K562 (cell line): ENCODE measurements around the gene ATXN7L2. TPM values are rescaled to one million over a fixed set of nuclear protein-coding genes. Genes with fewer than 3 reads are reported as not detected.

ENCODE experiments used
- ATAC-seq: fragments of 200-7000 bp; cut with Tn5 transposase; 3 replicates; pipeline ENCODE4 v1.9.1; 2020; ENCODE audit warnings: moderate library complexity
- BruUV-seq: library from RNA; stranded (reverse); fragments of 400-500 nt; replicated peaks from 2 replicates; lab custom pipeline; 2021; lab: Mats Ljungman, UMichigan
- CTCF ChIA-PET: fragments of 300-600 bp; formaldehyde crosslinking; extraction: SDS; loops from one replicate; lab custom pipeline; 2021; ENCODE audit warnings: low intra/inter-chr PET ratio; lab: Yijun Ruan, JAX
- POLR2A ChIA-PET: fragments of 300-600, 350-650 bp; sonication (Branson Sonifier 250); formaldehyde crosslinking; extraction: SDS; loops from one replicate; lab custom pipeline; 2021; ENCODE audit warnings: antibody characterized with exemption, inconsistent platforms; lab: Yijun Ruan, JAX
- DNase-seq, 4 experiments: peaks; one replicate each; pipeline versions ENCODE4 v3.0.0 to v3.0.0-alpha.2; 2011 to 2018; ENCODE audit warnings: low spot score in 3 of 4, mixed read lengths in 3 of 4; ENCODE audit errors: extremely low read depth in 1 of 4
- FAIRE-seq: peaks from 2 replicates; lab custom pipeline; 2011; peaks lifted over from hg19 to GRCh38; lab: Jason Lieb, UNC
- H2AFZ ChIP-seq: 2 replicates; pipeline ENCODE4 v1.6.0; 2011; ENCODE audit warnings: low read depth, low read length, control low read depth, inconsistent platforms
- H3K27ac ChIP-seq: fragments of 200-600 bp; 3 replicates; pipeline ENCODE4 v1.8.0; 2011; ENCODE audit warnings: low read depth, mild to moderate bottlenecking, control low read depth, inconsistent platforms, low read length, moderate library complexity, mixed read lengths; ENCODE audit errors: extremely low read depth
- H3K27me3 ChIP-seq, 2 experiments: fragments of 300-600 bp in 1 of 2; 2 replicates in 1 of 2; 3 replicates in 1 of 2; pipeline versions ENCODE4 v1.6.0 to v1.8.0; 2011; ENCODE audit warnings: inconsistent platforms in 2 of 2, low read length in 2 of 2, mild to moderate bottlenecking in 1 of 2, mixed read lengths in 1 of 2, moderate library complexity in 1 of 2; ENCODE audit not compliant: control insufficient read depth in 2 of 2, insufficient read depth in 2 of 2
- H3K36me3 ChIP-seq: fragments of 300-600 bp; 3 replicates; pipeline ENCODE4 v1.8.0; 2011; ENCODE audit warnings: mild to moderate bottlenecking, low read length, inconsistent platforms; ENCODE audit not compliant: control insufficient read depth, insufficient read depth
- H3K4me1 ChIP-seq, 2 experiments: fragments of 200-600 bp in 1 of 2; replicated peaks in 1 of 2; 2 replicates in 1 of 2; 3 replicates in 1 of 2; pipeline versions ENCODE4 v1.5.1 to v1.8.0; 2011; ENCODE audit warnings: inconsistent platforms in 2 of 2, low read length in 2 of 2, mild to moderate bottlenecking in 1 of 2, mixed read lengths in 1 of 2, moderate library complexity in 1 of 2; ENCODE audit not compliant: control insufficient read depth in 2 of 2, insufficient read depth in 2 of 2
- H3K4me2 ChIP-seq: 2 replicates; pipeline ENCODE4 v1.6.1; 2011; ENCODE audit warnings: low read length, control low read depth, inconsistent platforms, mixed read lengths; ENCODE audit not compliant: insufficient read depth
- H3K4me3 ChIP-seq: fragments of 200-600 bp; sonication (generic), shearing (Covaris generic); 2 replicates; pipeline ENCODE4 v1.5.1; 2016; ENCODE audit warnings: control low read depth, inconsistent platforms
- H3K79me2 ChIP-seq: fragments of 200-600 bp; 3 replicates; pipeline ENCODE4 v1.8.0; 2011; ENCODE audit warnings: low read length, inconsistent platforms; ENCODE audit not compliant: control insufficient read depth, insufficient read depth
- H3K9ac ChIP-seq, 2 experiments: 2 replicates each; pipeline versions ENCODE4 v1.6.0 to v1.6.1; 2011; ENCODE audit warnings: low read depth in 2 of 2, low read length in 2 of 2, control low read depth in 1 of 2, inconsistent platforms in 1 of 2, mild to moderate bottlenecking in 1 of 2, mixed read lengths in 1 of 2; ENCODE audit not compliant: insufficient read depth in 1 of 2
- H3K9me1 ChIP-seq: one replicate; pipeline ENCODE4 v1.6.0; 2011; ENCODE audit warnings: inconsistent platforms, mild to moderate bottlenecking, low read length, moderate library complexity; ENCODE audit not compliant: control insufficient read depth, insufficient read depth
- H3K9me3 ChIP-seq: replicated peaks from 2 replicates; pipeline ENCODE4 v1.5.1; 2011; ENCODE audit warnings: low read depth, low read length, inconsistent platforms; ENCODE audit not compliant: control insufficient read depth, insufficient read depth
- H4K20me1 ChIP-seq: replicated peaks from 2 replicates; pipeline ENCODE4 v1.6.1; 2011; ENCODE audit warnings: low read length, inconsistent platforms, mixed read lengths; ENCODE audit not compliant: control insufficient read depth, insufficient read depth
- CC2D1A ChIP-seq: fragments of 450-650 bp; IDR thresholded peaks from 2 replicates; pipeline ENCODE4 v1.6.1; 2017; ENCODE audit warnings: mild to moderate bottlenecking
- CHAMP1 ChIP-seq: fragments of 450-650 bp; IDR thresholded peaks from 2 replicates; pipeline ENCODE4 v1.6.1; 2016; ENCODE audit warnings: mild to moderate bottlenecking
- ELK3 ChIP-seq: fragments of 450-650 bp; formaldehyde crosslinking; IDR thresholded peaks from 2 replicates; pipeline ENCODE4 v1.4.0; 2020; ENCODE audit warnings: mild to moderate bottlenecking
- GATA2 ChIP-seq: sonication (generic); formaldehyde crosslinking; IDR thresholded peaks from 2 replicates; pipeline ENCODE4 v1.4.0; 2020; ENCODE audit warnings: mild to moderate bottlenecking, missing genetic modification reagents
- HMG20B ChIP-seq: fragments of 250-450 bp; sonication (Bioruptor Pico); IDR thresholded peaks from 2 replicates; pipeline ENCODE4 v1.5.0; 2021; ENCODE audit warnings: mild to moderate bottlenecking
- IRF1 ChIP-seq: sonication (generic); formaldehyde crosslinking; IDR thresholded peaks from 2 replicates; pipeline ENCODE4 v1.8.0; 2022; ENCODE audit warnings: missing genetic modification reagents, mild to moderate bottlenecking, borderline replicate concordance
- MEF2A ChIP-seq: IDR thresholded peaks from 2 replicates; pipeline ENCODE4 v1.6.1; 2011; ENCODE audit warnings: low read depth, mild to moderate bottlenecking, low read length, moderate library complexity; ENCODE audit not compliant: control insufficient read depth
- NFYB ChIP-seq: IDR thresholded peaks from 2 replicates; pipeline ENCODE4 v1.6.1; 2011; ENCODE audit warnings: mild to moderate bottlenecking, moderate library complexity; ENCODE audit not compliant: insufficient read length; ENCODE audit errors: extremely low read depth
- SRF ChIP-seq, 2 experiments: fragments of 250-450, 450-650 bp in 1 of 2; sonication (Bioruptor Pico) in 1 of 2; sonication (generic) in 1 of 2; formaldehyde crosslinking; IDR thresholded peaks; 2 replicates each; pipeline versions ENCODE4 v1.5.0 to v1.5.1; 2020 to 2022; ENCODE audit warnings: mild to moderate bottlenecking in 1 of 2, missing genetic modification reagents in 1 of 2
- ZNF586 ChIP-seq: fragments of 450-650 bp; formaldehyde crosslinking; conservative IDR thresholded peaks from 2 replicates; pipeline ENCODE4 v1.4.0; 2020; ENCODE audit warnings: mild to moderate bottlenecking, moderate library complexity
- WGBS: fragments of 100-300 bp; shearing (Covaris generic); methylation state at CpG from one replicate; pipeline ENCODE4 v1.1.6; 2016; ENCODE audit warnings: low coverage, mixed read lengths; ENCODE audit not compliant: insufficient coverage; ENCODE audit errors: missing lambda C conversion rate; 5-methylcytosine and 5-hydroxymethylcytosine counted together
- in situ Hi-C: fragments of 300-500 bp; cut with MboI; formaldehyde crosslinking; loops from 4 replicates; pipeline ENCODE4 v1.15.0; 2018; ENCODE audit warnings: inconsistent platforms, mixed read lengths
- intact Hi-C: fragments of 100-400 bp; cut with micrococcal nuclease; formaldehyde crosslinking; loops from 2 replicates; pipeline ENCODE4 v1.14.2; 2022
- polyA plus RNA-seq, 8 experiments: library from polyadenylated mRNA; depleted of rRNA in 4 of 8; stranded (reverse) in 5 of 8; unstranded in 3 of 8; fragments of >200 nt; fragmentation: Nextera tagmentation in 2 of 8; fragmentation: Illumina TruSeq in 1 of 8; extraction: Ambion mirVana in 2 of 8; extraction: Trizol in 1 of 8; gene quantifications; 2 replicates each; pipeline versions ENCODE4 v1.2.1 to v1.2.3, GENCODE V29; 2011 to 2014; ENCODE audit warnings: inconsistent platforms in 1 of 8, missing spikeins in 1 of 8
- total RNA-seq, 7 experiments: library from RNA; depleted of rRNA in 6 of 7; stranded (reverse); fragments of >200 nt in 6 of 7; fragmentation: Illumina TruSeq in 2 of 7; extraction: Trizol in 2 of 7; gene quantifications; 2 replicates each; pipeline versions ENCODE4 v1.2.1 to v1.2.3, GENCODE V29; 2011 to 2021; ENCODE audit warnings: low replicate concordance in 1 of 7
- TF ChIP-seq, protein P1 (sequence below): fragments of 450-650 bp; IDR thresholded peaks from 2 replicates; pipeline ENCODE4 v1.6.1; 2018; ENCODE audit not compliant: partially characterized antibody

The ATXN7L2 gene
- total and polyA plus RNA-seq, 9 of the 15 experiments (the other 6 are each of a cell fraction or from before 2014, with no cell fraction given), result 0.21 to 10.4 (median 5.8) TPM

DNA sequence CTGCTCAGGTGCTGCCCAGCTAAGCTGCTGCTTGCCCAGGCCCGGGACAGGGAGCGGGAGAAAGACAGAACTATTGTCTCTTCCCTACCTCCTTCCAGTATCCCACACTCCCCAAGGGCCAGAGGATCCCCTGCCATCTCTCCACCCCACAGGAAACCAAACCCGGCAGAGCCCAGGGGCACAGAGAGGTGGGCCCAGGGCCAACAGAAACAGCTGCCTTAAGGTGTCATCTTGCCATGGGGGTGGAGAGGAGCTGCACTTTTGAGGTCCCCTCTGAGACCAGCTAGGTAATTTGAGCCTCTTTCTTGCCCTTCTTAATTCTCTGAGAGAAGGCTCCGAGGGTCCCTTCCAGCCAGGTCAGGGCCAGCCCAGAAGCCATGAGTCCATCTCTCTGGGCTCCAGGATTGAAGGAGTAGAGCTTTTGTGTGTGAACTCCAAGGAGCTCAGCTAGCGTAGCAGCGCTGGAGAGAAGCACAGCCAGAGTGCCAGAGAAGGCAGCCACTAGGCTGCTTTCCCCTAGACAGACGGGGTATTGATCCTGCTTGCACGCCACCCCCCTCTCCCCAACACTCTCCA, 46.3 kb downstream of the ATXN7L2 start:
- FAIRE-seq (no peak), DNase-seq (no peak)
- TF ChIP-seq, protein P1, sequence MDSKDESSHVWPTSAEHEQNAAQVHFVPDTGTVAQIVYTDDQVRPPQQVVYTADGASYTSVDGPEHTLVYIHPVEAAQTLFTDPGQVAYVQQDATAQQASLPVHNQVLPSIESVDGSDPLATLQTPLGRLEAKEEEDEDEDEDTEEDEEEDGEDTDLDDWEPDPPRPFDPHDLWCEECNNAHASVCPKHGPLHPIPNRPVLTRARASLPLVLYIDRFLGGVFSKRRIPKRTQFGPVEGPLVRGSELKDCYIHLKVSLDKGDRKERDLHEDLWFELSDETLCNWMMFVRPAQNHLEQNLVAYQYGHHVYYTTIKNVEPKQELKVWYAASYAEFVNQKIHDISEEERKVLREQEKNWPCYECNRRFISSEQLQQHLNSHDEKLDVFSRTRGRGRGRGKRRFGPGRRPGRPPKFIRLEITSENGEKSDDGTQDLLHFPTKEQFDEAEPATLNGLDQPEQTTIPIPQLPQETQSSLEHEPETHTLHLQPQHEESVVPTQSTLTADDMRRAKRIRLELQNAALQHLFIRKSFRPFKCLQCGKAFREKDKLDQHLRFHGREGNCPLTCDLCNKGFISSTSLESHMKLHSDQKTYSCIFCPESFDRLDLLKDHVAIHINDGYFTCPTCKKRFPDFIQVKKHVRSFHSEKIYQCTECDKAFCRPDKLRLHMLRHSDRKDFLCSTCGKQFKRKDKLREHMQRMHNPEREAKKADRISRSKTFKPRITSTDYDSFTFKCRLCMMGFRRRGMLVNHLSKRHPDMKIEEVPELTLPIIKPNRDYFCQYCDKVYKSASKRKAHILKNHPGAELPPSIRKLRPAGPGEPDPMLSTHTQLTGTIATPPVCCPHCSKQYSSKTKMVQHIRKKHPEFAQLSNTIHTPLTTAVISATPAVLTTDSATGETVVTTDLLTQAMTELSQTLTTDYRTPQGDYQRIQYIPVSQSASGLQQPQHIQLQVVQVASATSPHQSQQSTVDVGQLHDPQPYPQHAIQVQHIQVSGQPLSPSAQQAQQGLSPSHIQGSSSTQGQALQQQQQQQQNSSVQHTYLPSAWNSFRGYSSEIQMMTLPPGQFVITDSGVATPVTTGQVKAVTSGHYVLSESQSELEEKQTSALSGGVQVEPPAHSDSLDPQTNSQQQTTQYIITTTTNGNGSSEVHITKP, result no peak
- no peak for TF ChIP-seq IRF1 (CRISPR knock-in tag)
- TF ChIP-seq NFYB, result no peak
- no peak for TF ChIP-seq HMG20B (CRISPR knock-in tag)
- no peak for TF ChIP-seq GATA2 (CRISPR knock-in tag)
- no peak for TF ChIP-seq CC2D1A
- TF ChIP-seq ZNF586, result no peak
- TF ChIP-seq SRF (CRISPR knock-in tag; IDR thresholded peaks at IDR 0.05), result no peak
- no peak for TF ChIP-seq CHAMP1
- no peak for TF ChIP-seq MEF2A
- no peak for TF ChIP-seq ELK3 (CRISPR knock-in tag)

More for the DNA sequence above, 46.3 kb downstream of the ATXN7L2 start:
- ATAC-seq, result no peak
- no peaks in the 10 kb centered on the region for H4K20me1 ChIP-seq
- peaks cover 15 to 27% of the 10 kb centered on the region in 2 experiments for H3K27me3 ChIP-seq
- intact Hi-C loops, result loop anchor here (5.0 to 10.0 kb wide), 2 partner anchors 108 to 415 kb away; partner anchors contain the start of gene ELAPOR1
- H3K9me1 ChIP-seq, result no peaks in the 10 kb centered on the region
- no peak overlapping the region for H3K27ac ChIP-seq
- no peaks in the 10 kb centered on the region for H3K36me3 ChIP-seq
- ChIA-PET POLR2A (interaction anchor here (0.6 to 4.9 kb wide), 11 partner anchors 10 to 315 kb away, joined by 3 to 21 read pairs (median 9); partner anchors contain the start of genes ATXN7L2 and GNAI3), CTCF (interaction anchor here (4.9 to 5.3 kb wide), 2 partner anchors 30 to 38 kb away, joined by 84 to 131 read pairs; partner anchors contain the start of gene CYB561D1)
- 46% methylated on average over 8 of the region's 8 CpGs for WGBS
- 0 out of 2 replicates have a peak overlapping the region, but pooled peaks have one; percentile 11 for H2AFZ ChIP-seq
- H3K4me1 ChIP-seq, result peaks cover 9 to 14% of the 10 kb centered on the region in 2 experiments; a peak in 4 of 5 replicates
- in situ Hi-C loops, result loop anchor here (5.0 kb wide), 2 partner anchors 33 to 268 kb away; no protein-coding TSS in a partner anchor
- peak overlapping the region in 1 of 2 experiments; percentile 61; a peak in 2 of 4 replicates for H3K9ac ChIP-seq
- H3K4me3 ChIP-seq, result no peak overlapping the region
- H3K4me2 ChIP-seq, result no peak overlapping the region
- H3K79me2 ChIP-seq, result no peaks in the 10 kb centered on the region
- H3K9me3 ChIP-seq, result no peaks in the 10 kb centered on the region
- no TSS peak for BruUV-seq
